H9 (cell line): Measurements from ENCODE around the gene TOR1A. TPM values are rescaled to one million over a fixed set of nuclear protein-coding genes. Genes with fewer than 3 reads are reported as not detected.

Experiments used
- DNase-seq: peaks from one replicate; pipeline ENCODE4 v3.0.0-alpha.2; 2017
- H2AFZ ChIP-seq: one replicate; pipeline ENCODE4 v1.6.1; 2013; ENCODE audit warnings: mild to moderate bottlenecking, low read length, control low read depth, moderate library complexity
- H2AK5ac ChIP-seq: 2 replicates; pipeline ENCODE4 v1.6.1; 2013; ENCODE audit warnings: low read length, control low read depth, mixed read lengths; ENCODE audit not compliant: insufficient read length
- H2BK120ac ChIP-seq: one replicate; pipeline ENCODE4 v1.6.1; 2013; ENCODE audit warnings: low read depth, mild to moderate bottlenecking, low read length, control low read depth, inconsistent platforms; ENCODE audit not compliant: poor library complexity, severe bottlenecking
- H2BK12ac ChIP-seq: 2 replicates; pipeline ENCODE4 v1.6.1; 2013; ENCODE audit warnings: low read length, control low read depth, mixed read lengths, low read depth; ENCODE audit not compliant: insufficient read length
- H2BK15ac ChIP-seq: 2 replicates; pipeline ENCODE4 v1.6.1; 2013; ENCODE audit warnings: low read depth, low read length, control low read depth
- H2BK20ac ChIP-seq: one replicate; pipeline ENCODE4 v1.6.1; 2013; ENCODE audit warnings: low read depth, mild to moderate bottlenecking, low read length, control low read depth, inconsistent platforms; ENCODE audit not compliant: poor library complexity, severe bottlenecking
- H2BK5ac ChIP-seq: 2 replicates; pipeline ENCODE4 v1.6.1; 2013; ENCODE audit warnings: low read length, control low read depth, mixed read lengths; ENCODE audit not compliant: insufficient read length
- H3K14ac ChIP-seq: 2 replicates; pipeline ENCODE4 v1.6.1; 2013; ENCODE audit warnings: low read length, control low read depth; ENCODE audit not compliant: insufficient read depth
- H3K18ac ChIP-seq: 2 replicates; pipeline ENCODE4 v1.6.1; 2013; ENCODE audit warnings: low read depth, mild to moderate bottlenecking, mixed read lengths, low read length, control low read depth; ENCODE audit not compliant: insufficient read length
- H3K23ac ChIP-seq: 2 replicates; pipeline ENCODE4 v1.6.1; 2013; ENCODE audit warnings: low read length, control low read depth, mixed read lengths, low read depth; ENCODE audit not compliant: insufficient read length
- H3K23me2 ChIP-seq: 2 replicates; pipeline ENCODE4 v1.6.1; 2013; ENCODE audit warnings: low read depth, mild to moderate bottlenecking, mixed read lengths, low read length, control low read depth; ENCODE audit not compliant: insufficient read length, poor library complexity, severe bottlenecking
- H3K27ac ChIP-seq: 2 replicates; pipeline ENCODE4 v1.5.1; 2013; ENCODE audit warnings: low read length, control low read depth, mixed read lengths, low read depth; ENCODE audit not compliant: insufficient read length
- H3K27me3 ChIP-seq: 2 replicates; pipeline ENCODE4 v1.6.1; 2013; ENCODE audit warnings: low read length, control low read depth, inconsistent platforms; ENCODE audit not compliant: insufficient read depth
- H3K4ac ChIP-seq: 2 replicates; pipeline ENCODE4 v1.6.1; 2013; ENCODE audit warnings: low read depth, mild to moderate bottlenecking, control low read depth, inconsistent platforms, low read length, moderate library complexity
- H3K4me1 ChIP-seq: 2 replicates; pipeline ENCODE4 v1.6.1; 2013; ENCODE audit warnings: low read length, control low read depth, inconsistent platforms; ENCODE audit not compliant: insufficient read depth
- H3K4me2 ChIP-seq: 2 replicates; pipeline ENCODE4 v1.6.1; 2013; ENCODE audit warnings: low read length, control low read depth, mixed read lengths; ENCODE audit not compliant: insufficient read length, insufficient read depth
- H3K56ac ChIP-seq: 2 replicates; pipeline ENCODE4 v1.6.1; 2013; ENCODE audit warnings: low read depth, mild to moderate bottlenecking, mixed read lengths, low read length, control low read depth; ENCODE audit not compliant: insufficient read length
- H3K79me1 ChIP-seq: 2 replicates; pipeline ENCODE4 v1.6.1; 2013; ENCODE audit warnings: low read depth, mild to moderate bottlenecking, moderate library complexity, low read length, control low read depth, inconsistent platforms; ENCODE audit not compliant: insufficient read depth, poor library complexity, severe bottlenecking
- H3K79me2 ChIP-seq: 2 replicates; pipeline ENCODE4 v1.6.1; 2013; ENCODE audit warnings: low read length, control low read depth, inconsistent platforms; ENCODE audit not compliant: insufficient read depth
- H3K9ac ChIP-seq: 2 replicates; pipeline ENCODE4 v1.6.1; 2013; ENCODE audit warnings: low read length, control low read depth, mixed read lengths; ENCODE audit not compliant: insufficient read length; ENCODE audit errors: extremely low read depth
- H3K9me3 ChIP-seq: one replicate; pipeline ENCODE4 v1.6.1; 2013; ENCODE audit warnings: low read depth, low read length, inconsistent platforms; ENCODE audit not compliant: control insufficient read depth
- H3T11ph ChIP-seq: one replicate; pipeline ENCODE4 v1.6.1; 2013; ENCODE audit warnings: mild to moderate bottlenecking, low read length, control low read depth, inconsistent platforms
- H4K20me1 ChIP-seq: one replicate; pipeline ENCODE4 v1.6.1; 2013; ENCODE audit not compliant: control insufficient read depth, insufficient read length, insufficient read depth
- H4K5ac ChIP-seq: 2 replicates; pipeline ENCODE4 v1.6.1; 2013; ENCODE audit warnings: low read depth, mild to moderate bottlenecking, mixed read lengths, low read length, control low read depth; ENCODE audit not compliant: insufficient read length
- H4K8ac ChIP-seq: replicated peaks from 2 replicates; pipeline ENCODE4 v1.6.1; 2013; ENCODE audit warnings: low read length, control low read depth, mixed read lengths, low read depth; ENCODE audit not compliant: insufficient read length
- H4K91ac ChIP-seq: 2 replicates; pipeline ENCODE4 v1.6.1; 2013; ENCODE audit warnings: low read depth, mild to moderate bottlenecking, moderate library complexity, mixed read lengths, low read length, control low read depth; ENCODE audit not compliant: insufficient read length
- H3K27ac Mint-ChIP-seq, 3 experiments: 2 replicates in 2 of 3; 3 replicates in 1 of 3; pipeline ENCODE4 v1.8.0; 2020 to 2021; ENCODE audit warnings: mixed read lengths in 3 of 3, mild to moderate bottlenecking in 1 of 3, moderate library complexity in 1 of 3
- H3K27me3 Mint-ChIP-seq: 2 replicates; pipeline ENCODE4 v1.8.0; 2021; ENCODE audit warnings: low read depth, mild to moderate bottlenecking, moderate library complexity, mixed read lengths
- H3K36me3 Mint-ChIP-seq, 3 experiments: 2 replicates in 2 of 3; 3 replicates in 1 of 3; pipeline ENCODE4 v1.8.0; 2020 to 2021; ENCODE audit warnings: low read depth in 3 of 3, mixed read lengths in 3 of 3; ENCODE audit not compliant: insufficient read depth in 1 of 3
- H3K4me1 Mint-ChIP-seq, 2 experiments: 2 replicates each; pipeline ENCODE4 v1.8.0; 2020; ENCODE audit warnings: mixed read lengths in 2 of 2
- H3K4me3 Mint-ChIP-seq, 2 experiments: 2 replicates in 1 of 2; 3 replicates in 1 of 2; pipeline ENCODE4 v1.8.0; 2020 to 2021; ENCODE audit warnings: mild to moderate bottlenecking in 2 of 2, mixed read lengths in 2 of 2, moderate library complexity in 1 of 2
- H3K9me3 Mint-ChIP-seq, 2 experiments: 2 replicates in 1 of 2; 3 replicates in 1 of 2; pipeline ENCODE4 v1.8.0; 2020; ENCODE audit warnings: mild to moderate bottlenecking in 2 of 2, mixed read lengths in 2 of 2, moderate library complexity in 1 of 2
- CTCF ChIP-seq: fragments of 200-600 bp; sonication (generic); conservative IDR thresholded peaks from 3 replicates; pipeline ENCODE4 v1.8.0; 2021; ENCODE audit warnings: antibody characterized with exemption, mild to moderate bottlenecking
- WGBS: extraction: QIAGEN DNeasy Blood & Tissue Kit; methylation state at CpG from one replicate; pipeline ENCODE4 v1.1.7; 2013; ENCODE audit warnings: missing lambda C conversion rate, low lambda C conversion rate, mixed read lengths; ENCODE audit not compliant: insufficient read length; ENCODE audit errors: extremely low coverage; 5-methylcytosine and 5-hydroxymethylcytosine counted together
- total RNA-seq: library from RNA; stranded (reverse); gene quantifications from 2 replicates; pipeline ENCODE4 v1.2.1, GENCODE V29; 2021

Gene TOR1A
- total RNA-seq, 1 experiment from 2014 or later, result 60.1 TPM

GRCh38 chr9:129854588-129855110, 30.7 kb upstream of the TOR1A start:
- Histone ChIP-seq H3K27me3 (no peaks in the 10 kb centered on the region), H3K79me2 (no peaks in the 10 kb centered on the region), H3K27ac (no peak overlapping the region), H2AK5ac (no peak overlapping the region), H2BK12ac (no peak overlapping the region), H3K4me1 (no peaks in the 10 kb centered on the region), H4K5ac (no peak overlapping the region), H2BK15ac (no peak overlapping the region), H2AFZ (no peak overlapping the region), H3K18ac (no peak overlapping the region), H3K23ac (no peak overlapping the region), H4K20me1 (no peaks in the 10 kb centered on the region), H3K9ac (no peak overlapping the region), H3K4ac (no peak overlapping the region), H2BK20ac (no peak overlapping the region), H3T11ph (no peak overlapping the region), H3K56ac (no peak overlapping the region), H4K8ac (no peak overlapping the region), H3K23me2 (no peaks in the 10 kb centered on the region), H2BK5ac (no peak overlapping the region), H2BK120ac (no peak overlapping the region), H3K9me3 (no peaks in the 10 kb centered on the region), H3K14ac (no peak overlapping the region), H3K4me2 (no peak overlapping the region), H4K91ac (no peak overlapping the region), H3K79me1 (no peaks in the 10 kb centered on the region)
- TF ChIP-seq CTCF, result no peak
- Mint-ChIP-seq H3K4me1 (no peaks in the 10 kb centered on the region), H3K36me3 (peaks cover 0 to 55% (median 21%) of the 10 kb centered on the region in 3 experiments; a peak in 6 of 7 replicates), H3K27me3 (no peaks in the 10 kb centered on the region), H3K4me3 (no peak overlapping the region), H3K9me3 (no peaks in the 10 kb centered on the region), H3K27ac (no peak overlapping the region)
- DNase-seq, result no peak
- WGBS, result no CpG with 5 or more reads among the region's 4 CpGs
